GM12872 (cell line): ENCODE results near the gene PMCH.

ENCODE experiments used
- CTCF ChIP-seq: IDR thresholded peaks from 3 replicates; pipeline ENCODE4 v1.5.1; 2011; ENCODE audit warnings: low read depth, mild to moderate bottlenecking, low read length, moderate library complexity; ENCODE audit not compliant: insufficient read depth

The PMCH gene

DNA sequence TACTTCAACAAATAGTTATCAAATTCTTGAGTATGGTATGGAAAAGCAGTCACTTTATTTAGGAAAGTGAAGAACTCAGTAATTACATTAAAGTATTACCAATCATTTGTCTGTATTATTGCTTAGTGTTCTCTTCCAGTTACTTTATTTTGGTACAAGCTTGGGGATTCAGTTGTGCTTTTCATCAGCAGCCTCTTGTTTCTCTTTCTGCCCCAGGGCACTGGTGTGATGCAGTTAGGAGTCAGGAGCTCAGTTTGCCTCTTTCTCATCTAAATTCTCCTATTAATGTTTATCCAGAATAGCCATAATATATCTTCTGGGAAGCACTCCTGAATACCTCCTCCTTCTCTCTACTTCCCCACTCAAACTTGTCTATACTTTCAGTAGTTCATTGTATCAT is 25.7 kb downstream of the PMCH start:
- no peak for TF ChIP-seq CTCF

GRCh38 chr12:102169922-102170621 is 27.6 kb downstream of the PMCH start:
- peak; percentile 74 for TF ChIP-seq CTCF

DNA sequence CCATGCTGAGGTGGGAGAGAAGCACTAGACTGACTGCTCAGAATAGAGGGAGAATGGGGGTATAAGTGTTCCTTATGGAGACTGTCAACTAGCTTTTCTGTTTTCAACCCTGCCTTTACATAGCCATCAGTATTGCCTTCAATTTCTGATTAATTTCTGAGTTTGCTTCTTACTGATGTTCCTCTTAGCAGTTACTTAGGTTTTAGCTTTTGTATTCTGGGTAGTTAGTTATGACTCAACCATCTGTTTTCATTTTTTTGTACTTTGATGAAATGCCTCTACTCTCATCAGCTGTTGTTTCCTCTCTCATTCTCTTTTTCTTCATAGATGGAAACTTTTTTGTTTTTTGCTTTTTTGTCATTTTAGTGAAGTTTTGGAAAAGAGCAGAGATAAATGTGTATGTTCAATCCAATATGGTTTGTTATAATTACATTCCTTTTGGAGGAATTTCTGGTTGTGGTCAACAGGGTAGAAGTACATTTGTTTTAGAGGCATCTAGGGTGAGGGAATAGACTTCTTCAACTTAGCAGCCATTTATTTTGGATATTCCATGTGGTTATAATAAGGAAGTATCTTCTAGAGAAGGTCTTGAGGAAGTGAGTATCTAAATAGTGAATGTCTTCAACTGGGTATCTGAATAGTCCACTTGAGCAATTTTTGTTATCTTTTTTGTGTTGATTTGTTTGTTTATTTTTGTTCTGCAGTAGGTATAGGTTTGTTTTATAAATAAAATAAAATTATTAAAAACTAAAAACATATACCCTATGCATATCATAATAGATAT is 29.6 kb downstream of the PMCH start:
- no peak for TF ChIP-seq CTCF

DNA sequence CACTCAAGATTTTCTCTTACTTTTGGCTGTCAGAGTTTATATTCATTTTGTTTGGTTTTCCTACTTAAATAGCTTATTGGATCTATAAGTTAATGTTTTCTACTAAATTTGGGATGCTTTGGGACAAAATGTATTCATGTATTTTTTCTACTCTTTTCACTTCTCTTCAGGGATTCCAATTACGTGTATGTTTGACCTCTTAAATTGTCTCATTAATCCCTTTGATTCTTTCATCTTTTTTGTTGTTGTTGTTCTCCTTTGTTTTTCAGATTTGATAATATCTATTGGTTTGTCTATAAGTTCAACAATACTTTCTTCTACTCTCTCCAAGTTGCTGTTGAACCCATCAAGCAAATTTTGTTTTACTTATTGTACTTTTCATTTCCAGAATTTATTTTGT is 34.2 kb downstream of the PMCH start:
- TF ChIP-seq CTCF = no peak
